Measurements from ENCODE around the gene SPSB3.
"Not testable (repeated sequence)": the region's sequence is repeated elsewhere in the genome, so short reads cannot be mapped to it uniquely, and the experiment has no call there.

Gene SPSB3

GRCh38 chr16:1816396-1817275, 34.3 kb upstream of the SPSB3 start:
- no peak for DNase-seq (ENCODE audit: low read depth in 2 of 2)

- no peak for DNase-seq (ENCODE audit: low read depth in 2 of 2)
These were observed 33.1 kb upstream of the SPSB3 start for GRCh38 chr16:1815461-1815860.

GRCh38 chr16:1812732-1813163, 30.4 kb upstream of the SPSB3 start:
- peak; percentile 21 to 41 for DNase-seq (ENCODE audit: low read depth in 2 of 2)

DNA sequence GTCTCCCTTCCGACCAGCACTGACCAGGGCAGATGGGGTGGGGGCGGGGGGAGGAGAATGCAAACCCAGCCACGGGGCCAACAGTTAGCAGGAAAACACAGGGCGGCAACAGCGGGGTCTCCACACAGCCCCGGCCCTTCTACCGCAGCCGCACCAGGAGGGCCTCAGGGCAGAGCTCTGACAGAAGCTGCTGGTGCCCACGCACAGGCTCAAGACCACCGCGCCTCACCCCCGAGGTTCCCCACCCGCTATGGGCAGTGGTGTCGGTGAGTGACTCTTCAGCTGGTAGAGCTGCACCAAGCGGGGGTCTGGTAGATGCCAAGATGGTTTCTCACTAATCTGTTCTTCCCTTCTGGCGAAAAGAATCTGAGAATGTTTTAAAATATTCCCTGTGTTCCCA, 28.2 kb upstream of the SPSB3 start:
- no peak for DNase-seq (ENCODE audit: low read depth in 2 of 2)

DNA sequence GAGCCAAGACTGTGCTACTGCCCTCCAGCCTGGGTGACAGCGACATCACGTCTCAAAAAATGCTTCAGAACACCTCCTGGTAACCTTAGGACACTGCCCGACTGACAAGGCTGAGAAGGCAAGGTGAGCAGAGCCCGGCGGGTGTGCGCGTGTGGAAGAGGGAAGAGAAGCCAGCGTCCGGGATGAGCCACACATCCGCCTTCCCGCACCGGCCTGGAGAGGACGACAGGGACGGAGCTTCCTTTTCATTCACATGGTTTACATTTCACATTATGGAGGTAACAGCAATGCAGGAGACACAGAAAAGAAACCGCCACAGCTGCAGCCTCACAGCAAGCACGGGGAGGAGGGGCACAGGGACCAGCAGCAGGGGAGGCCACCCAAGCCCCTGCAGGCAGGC, 27.7 kb upstream of the SPSB3 start:
- no peak for DNase-seq (ENCODE audit: low read depth in 2 of 2)

DNA sequence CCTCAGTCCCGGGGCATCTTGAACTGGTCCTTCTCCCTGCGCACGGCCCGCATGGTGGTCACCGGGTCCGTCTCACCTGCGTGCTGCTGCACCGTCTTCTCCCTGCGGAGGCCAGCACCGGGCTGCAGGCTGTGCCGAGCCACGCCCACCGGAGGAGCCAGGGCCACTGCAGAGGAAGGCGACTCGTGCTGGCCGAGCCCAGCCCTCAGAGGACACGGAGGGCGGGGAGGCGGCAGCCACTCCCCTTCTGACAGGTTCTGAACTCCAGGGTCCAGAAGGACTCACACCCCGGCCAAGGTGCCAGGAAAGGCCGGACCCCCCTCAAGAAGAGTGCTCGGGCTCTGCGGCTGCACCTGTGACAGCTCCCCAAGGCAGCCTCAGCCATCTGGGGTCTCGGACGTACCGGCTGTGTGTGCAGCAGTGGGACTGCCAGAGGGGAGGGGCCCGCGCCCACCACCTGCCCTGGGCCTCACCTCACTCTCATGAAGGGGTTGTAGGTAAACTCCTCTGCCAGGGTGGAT, 27.0 kb upstream of the SPSB3 start:
- DNase-seq (ENCODE audit: low read depth in 2 of 2) = no peak

DNA sequence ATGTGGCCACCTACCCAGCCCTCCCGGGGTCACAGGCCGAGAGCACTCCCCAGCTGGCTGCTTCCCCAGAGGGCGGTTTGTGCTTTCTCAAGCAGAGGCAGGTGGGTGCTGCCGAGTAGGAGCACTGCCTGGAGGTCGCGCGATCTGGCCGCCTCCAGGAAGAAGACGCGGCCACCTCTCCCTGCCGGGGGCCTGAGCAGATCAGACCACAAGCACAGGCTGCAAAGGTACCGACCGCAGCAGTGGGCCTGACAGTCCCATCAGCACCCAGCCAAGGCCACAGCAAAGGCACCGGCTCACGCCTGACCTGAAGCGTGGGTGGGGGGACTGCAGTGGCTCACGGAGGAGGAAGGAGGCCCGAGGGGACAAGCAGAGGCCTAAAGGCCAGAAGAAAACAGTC, 26.3 kb upstream of the SPSB3 start:
- DNase-seq (ENCODE audit: low read depth in 2 of 2) = no peak

- DNase-seq (ENCODE audit: low read depth in 2 of 2) = no peak
These were observed 25.3 kb upstream of the SPSB3 start for GRCh38 chr16:1807626-1808025.

- no peak for DNase-seq (ENCODE audit: low read depth in 2 of 2)
These were observed 18.3 kb upstream of the SPSB3 start for GRCh38 chr16:1800701-1801100.

DNA sequence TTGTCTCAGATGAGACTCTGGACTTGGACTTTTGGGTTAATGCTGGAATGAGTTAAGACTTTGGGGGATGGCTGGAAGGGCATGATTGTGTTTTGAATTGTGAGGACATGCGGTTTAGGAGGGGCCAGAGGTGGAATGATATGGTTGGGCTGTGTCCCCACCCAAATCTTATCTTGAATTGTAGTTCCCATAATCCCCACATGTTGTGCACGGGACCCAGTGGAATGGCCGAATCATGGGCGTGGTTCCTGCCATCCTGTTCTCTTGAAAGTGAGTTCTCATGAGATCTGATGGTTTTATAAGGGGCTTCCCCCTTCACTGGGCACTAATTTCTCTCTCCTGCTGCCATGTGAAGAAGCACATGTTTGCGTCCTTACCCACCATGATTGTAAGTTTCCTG, 16.9 kb upstream of the SPSB3 start:
- DNase-seq (ENCODE audit: low read depth in 2 of 2) = not testable (repeated sequence)

DNA sequence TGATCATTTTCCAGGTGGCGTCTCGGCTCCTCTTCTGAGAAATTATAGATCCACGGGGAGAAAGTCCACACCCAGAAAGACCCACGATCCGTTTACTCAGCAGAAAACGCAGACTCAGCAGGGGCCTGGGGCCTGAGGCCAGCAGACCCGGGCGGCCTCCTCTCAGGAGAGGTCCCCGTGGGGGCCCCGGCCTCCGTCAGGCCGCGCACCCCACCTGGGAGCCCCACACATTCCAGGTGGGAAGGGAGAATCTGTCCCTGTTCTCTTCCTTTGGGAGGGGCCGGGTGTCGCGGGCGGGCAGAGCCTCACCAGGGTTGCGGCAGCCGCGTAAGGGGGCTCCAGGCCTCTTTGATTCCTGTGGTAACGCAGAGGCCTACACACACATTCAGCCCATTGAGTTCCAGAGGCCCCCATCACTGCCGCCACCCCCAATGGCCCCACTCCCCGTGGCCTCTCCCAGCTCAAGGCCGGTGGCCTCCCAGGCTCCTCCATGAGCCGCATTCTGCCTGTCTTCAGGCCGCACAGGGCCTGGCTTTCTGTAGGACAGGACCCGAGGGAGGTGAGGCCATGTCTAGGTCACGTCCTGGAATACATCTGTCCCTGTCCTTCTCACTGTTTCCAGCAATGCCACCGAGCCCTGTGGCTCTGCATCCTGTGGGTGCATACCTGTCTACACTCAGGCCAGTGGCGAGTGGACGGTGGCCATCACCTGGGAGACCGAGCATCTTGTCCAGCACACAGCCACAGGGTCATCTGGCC, 12.7 kb upstream of the SPSB3 start:
- DNase-seq (ENCODE audit: low read depth in 2 of 2) = no peak

DNA sequence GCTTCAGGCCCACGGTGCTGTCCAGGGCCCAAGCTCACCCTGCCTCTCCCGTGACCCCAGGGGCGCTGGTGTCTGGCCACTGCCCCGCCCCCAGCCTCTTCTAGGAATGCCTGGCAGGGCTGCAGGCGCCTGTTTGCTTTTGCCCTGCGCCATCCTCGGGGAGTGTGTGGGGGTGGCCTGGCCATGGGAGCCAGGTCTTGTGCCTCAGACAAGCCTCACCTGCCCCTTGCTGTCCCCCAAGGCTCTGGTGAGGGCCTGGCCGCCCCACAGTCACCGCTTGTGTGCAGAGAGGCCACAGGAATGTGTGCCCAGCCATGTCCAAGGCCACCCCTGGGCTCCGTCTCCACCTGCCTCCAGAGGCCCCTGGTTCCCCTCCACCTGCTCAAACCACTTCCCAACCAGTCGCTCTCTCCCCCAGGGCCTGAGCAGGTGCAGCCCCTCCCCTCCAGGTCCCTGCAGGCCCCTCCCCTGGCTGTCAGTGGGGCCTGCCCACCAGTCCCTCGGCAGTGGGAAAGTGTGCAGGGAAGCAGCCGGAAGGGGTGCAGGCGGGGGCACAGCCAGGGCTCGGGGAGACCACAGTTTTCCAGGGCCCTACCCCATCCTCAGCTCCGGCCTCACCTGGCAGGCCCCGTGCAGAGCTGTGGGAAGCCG, 12.0 kb upstream of the SPSB3 start:
- no peak for DNase-seq (ENCODE audit: low read depth in 2 of 2)

DNA sequence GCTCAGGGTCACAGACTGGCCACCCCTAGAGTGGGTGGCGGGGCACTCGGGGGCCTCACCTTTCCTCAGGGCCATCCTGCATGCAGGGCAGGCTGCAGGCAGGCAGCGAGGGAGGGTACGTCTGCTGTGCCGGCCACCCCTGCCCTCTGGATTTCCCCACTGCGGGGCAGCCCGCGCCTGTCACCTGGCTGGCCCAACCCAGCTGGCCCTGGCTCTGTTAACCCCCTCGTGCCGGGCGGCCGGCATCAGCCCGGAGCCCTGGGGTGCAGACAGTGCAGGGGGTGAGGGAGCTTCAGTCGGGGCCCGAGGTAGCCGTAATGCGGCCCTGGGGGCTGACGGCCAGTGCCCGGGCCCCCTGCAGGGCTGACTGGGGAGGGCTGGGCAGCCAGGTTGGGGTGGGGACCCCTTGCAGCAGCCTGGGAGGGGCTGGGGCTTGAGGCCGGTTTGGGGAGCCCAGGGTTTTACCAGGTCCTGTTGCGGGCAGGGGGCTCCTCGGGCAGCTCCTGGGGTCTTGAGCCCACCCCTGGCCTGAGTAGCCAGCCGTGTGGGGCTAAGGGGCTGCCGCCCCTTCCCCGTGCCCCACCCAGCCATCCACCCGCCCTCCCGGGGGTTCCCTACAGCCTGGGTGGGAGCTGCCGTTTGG, 11.3 kb upstream of the SPSB3 start, which contains the start of gene IGFALS:
IGFALS (minus strand) TSS at position 128 of the 643 bp plus-strand sequence; CDS start at position 75, 53 bp downstream.
- no peak for DNase-seq (ENCODE audit: low read depth in 2 of 2)

GRCh38 chr16:1792836-1793577, 10.6 kb upstream of the SPSB3 start:
- no peak for DNase-seq (ENCODE audit: low read depth in 2 of 2)

GRCh38 chr16:1791943-1792812, 9.8 kb upstream of the SPSB3 start:
- DNase-seq (ENCODE audit: low read depth in 2 of 2) = no peak

- DNase-seq (ENCODE audit: low read depth in 2 of 2) = no peak
These were observed 9.0 kb upstream of the SPSB3 start for GRCh38 chr16:1791256-1791942.

- no peak for DNase-seq (ENCODE audit: low read depth in 2 of 2)
These were observed 8.4 kb upstream of the SPSB3 start for GRCh38 chr16:1790611-1791255.

GRCh38 chr16:1790261-1790610, 7.9 kb upstream of the SPSB3 start:
- DNase-seq (ENCODE audit: low read depth in 2 of 2) = no peak

DNA sequence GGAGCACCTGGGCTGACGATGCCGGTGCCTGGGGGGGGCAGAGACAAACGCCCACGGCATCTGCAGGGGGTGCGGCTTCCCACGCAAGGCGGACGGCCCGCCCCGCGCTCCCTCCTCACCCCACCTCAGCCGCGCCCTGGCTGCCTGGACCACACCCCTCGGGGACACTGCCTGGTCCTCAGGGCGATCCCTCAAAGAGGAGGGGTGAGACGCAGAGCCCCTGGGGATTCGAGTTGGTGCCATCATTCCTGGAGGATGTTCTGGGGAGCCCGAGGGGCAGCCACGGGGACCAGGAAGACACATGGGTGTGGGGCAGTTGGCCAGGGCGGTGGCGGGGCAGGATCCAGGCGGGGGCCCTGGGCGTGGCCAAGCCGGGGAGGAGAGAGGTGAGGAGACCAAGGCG, 7.3 kb upstream of the SPSB3 start:
- no peak for DNase-seq (ENCODE audit: low read depth in 2 of 2)
